ENCODE data around the gene AMBRA1. TPM values are rescaled to one million over a fixed set of nuclear protein-coding genes. Genes with fewer than 3 reads are reported as not detected.

Gene AMBRA1
- total RNA-seq, 1 donor from 2014 or later, result 33.9 TPM

DNA sequence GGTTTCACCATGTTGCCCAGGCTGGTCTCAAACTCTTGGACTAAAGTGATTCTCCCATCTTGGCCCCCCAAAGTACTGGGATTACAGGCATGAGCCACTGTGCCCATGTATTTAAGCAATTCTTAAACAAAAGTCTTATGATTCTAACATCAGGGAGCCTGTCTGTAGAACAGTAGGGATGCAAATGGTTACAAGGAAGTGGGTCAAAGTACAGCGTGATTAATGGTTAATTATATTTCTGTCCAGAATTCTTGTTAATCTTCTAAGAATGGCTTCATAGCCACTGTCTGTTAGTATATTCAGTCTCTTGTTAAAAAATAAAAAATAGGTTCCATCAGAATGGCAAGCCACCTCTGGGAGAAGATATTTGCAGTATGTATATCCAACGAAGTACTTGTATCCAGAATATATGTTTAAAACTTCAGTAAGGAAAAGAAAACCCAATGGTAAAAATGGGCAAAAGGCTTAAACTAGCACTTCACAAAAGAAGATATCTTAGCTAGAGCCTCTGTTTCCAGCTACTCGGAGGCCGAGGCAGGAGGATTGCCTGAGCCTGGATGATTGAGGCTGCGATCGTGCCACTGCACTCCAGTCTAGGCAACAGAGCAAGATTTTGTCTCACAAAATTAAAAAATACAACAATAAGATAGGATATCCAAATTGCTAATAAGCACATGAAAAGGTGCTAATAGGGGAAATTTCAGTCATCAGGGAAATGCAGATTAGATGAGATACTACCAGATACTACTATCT is 46.4 kb upstream of the AMBRA1 start:
- TF ChIP-seq, protein P1, sequence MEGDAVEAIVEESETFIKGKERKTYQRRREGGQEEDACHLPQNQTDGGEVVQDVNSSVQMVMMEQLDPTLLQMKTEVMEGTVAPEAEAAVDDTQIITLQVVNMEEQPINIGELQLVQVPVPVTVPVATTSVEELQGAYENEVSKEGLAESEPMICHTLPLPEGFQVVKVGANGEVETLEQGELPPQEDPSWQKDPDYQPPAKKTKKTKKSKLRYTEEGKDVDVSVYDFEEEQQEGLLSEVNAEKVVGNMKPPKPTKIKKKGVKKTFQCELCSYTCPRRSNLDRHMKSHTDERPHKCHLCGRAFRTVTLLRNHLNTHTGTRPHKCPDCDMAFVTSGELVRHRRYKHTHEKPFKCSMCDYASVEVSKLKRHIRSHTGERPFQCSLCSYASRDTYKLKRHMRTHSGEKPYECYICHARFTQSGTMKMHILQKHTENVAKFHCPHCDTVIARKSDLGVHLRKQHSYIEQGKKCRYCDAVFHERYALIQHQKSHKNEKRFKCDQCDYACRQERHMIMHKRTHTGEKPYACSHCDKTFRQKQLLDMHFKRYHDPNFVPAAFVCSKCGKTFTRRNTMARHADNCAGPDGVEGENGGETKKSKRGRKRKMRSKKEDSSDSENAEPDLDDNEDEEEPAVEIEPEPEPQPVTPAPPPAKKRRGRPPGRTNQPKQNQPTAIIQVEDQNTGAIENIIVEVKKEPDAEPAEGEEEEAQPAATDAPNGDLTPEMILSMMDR (IDR thresholded peaks at IDR 0.05), result no peak
- Histone ChIP-seq H3K4me3 (no peak overlapping the region), H3K9me3 (no peaks in the 10 kb centered on the region), H3K36me3 (peaks cover 55% of the 10 kb centered on the region), H3K4me1 (no peaks in the 10 kb centered on the region), H3K27ac (no peak overlapping the region), H3K27me3 (no peaks in the 10 kb centered on the region)
- DNase-seq (no peak), ATAC-seq (no peak)
- intact Hi-C loops (cut with DNase I), result no loop called here

DNA sequence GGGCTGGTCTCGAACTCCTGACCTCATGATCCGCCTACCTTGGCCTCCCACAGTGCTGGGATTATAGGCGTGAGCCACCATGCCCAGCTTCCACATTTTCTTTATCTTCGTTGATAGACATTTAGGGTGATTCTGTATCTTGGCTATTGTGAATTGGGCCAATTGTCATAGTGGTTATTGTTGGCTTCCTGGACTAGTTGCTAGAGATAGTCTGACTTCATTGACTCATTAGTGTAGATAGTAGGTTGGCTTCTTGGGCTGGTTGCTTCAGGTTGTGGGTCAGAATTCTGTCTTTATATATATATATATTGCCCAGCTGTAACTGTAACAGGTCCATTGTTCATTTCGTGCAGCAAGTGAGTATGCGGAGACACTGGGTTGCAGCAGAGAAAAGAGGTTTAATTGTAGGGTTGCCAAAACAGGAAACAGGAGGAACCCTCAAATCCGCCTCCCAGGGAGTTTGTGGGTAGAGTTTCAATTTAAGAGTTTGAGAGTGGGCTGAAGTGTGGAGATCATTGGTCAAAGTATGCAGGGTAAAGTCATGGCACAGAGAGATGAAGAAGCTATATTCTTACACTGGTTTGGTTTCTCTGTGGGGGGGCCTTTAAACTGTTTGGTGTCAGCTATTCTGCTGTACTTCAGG is 45.5 kb upstream of the AMBRA1 start:
- Histone ChIP-seq H3K9me3 (no peaks in the 10 kb centered on the region), H3K27me3 (no peaks in the 10 kb centered on the region), H3K36me3 (peaks cover 47% of the 10 kb centered on the region), H3K4me1 (no peaks in the 10 kb centered on the region), H3K27ac (no peak overlapping the region), H3K4me3 (no peak overlapping the region)
- no peak for ATAC-seq
- TF ChIP-seq, protein P1 (IDR thresholded peaks at IDR 0.05), result no peak
- intact Hi-C loops (cut with DNase I), result no loop called here
- no peak for DNase-seq

DNA sequence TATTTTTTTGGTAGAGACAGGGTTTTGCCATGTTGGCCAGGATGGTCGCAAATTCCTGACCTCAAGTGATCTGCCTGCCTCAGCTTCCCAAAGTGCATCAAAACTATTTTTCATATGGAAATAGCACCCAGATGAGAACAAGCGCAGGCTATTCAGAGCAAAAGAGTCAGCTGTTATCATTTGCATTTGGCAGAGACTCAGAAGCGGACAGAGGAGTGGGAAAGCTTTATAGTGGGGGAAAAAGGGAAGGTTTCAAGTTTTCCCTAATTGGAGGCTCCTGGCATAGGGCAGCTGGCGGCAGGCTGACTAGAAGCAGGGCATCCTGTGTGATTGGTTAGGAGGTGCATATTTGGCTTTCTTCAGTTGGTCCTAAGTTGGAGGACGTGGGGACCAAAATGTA is 43.7 kb upstream of the AMBRA1 start:
- no peaks in the 10 kb centered on the region for H3K27me3 ChIP-seq
- intact Hi-C loops (cut with DNase I), result no loop called here
- no peak overlapping the region for H3K27ac ChIP-seq
- no peak overlapping the region for H3K4me3 ChIP-seq
- H3K36me3 ChIP-seq, result peaks cover 45% of the 10 kb centered on the region
- TF ChIP-seq, protein P1 (IDR thresholded peaks at IDR 0.05), result no peak
- no peaks in the 10 kb centered on the region for H3K4me1 ChIP-seq
- no peak for ATAC-seq
- H3K9me3 ChIP-seq, result no peaks in the 10 kb centered on the region
- no peak for DNase-seq

DNA sequence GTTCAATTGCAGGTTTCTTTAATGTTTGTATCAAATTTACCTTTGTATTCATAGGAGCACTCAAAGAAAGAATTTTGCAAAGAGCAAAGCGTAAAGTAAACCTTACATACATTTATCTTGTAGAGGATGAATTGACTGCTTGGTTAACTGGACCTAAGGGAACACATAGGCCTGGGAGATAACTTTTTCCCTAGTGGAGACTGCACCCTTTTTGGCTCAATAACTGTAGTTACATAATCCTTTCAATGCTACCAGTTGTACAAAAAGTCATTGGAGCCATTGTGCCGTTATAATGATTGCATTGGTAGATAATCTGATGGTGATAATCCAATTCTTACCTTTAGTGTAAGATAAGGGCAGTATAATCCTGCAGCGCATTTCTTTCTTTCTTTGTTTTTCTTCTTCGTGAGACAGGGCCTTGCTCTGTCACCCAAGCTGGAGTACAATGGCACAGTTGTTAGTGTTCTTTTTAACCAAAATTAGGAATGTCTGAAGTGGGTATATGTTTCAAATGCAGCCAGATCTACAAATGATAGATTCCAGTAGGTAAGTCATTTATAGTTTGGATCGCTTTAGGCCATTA is 41.8 kb upstream of the AMBRA1 start:
- H3K4me3 ChIP-seq, result no peak overlapping the region
- DNase-seq (no peak), ATAC-seq (no peak)
- peaks cover 58% of the 10 kb centered on the region for H3K36me3 ChIP-seq
- H3K9me3 ChIP-seq, result no peaks in the 10 kb centered on the region
- no peaks in the 10 kb centered on the region for H3K4me1 ChIP-seq
- no peak overlapping the region for H3K27ac ChIP-seq
- TF ChIP-seq, protein P1 (IDR thresholded peaks at IDR 0.05), result no peak
- no peaks in the 10 kb centered on the region for H3K27me3 ChIP-seq
- intact Hi-C loops (cut with DNase I), result no loop called here

DNA sequence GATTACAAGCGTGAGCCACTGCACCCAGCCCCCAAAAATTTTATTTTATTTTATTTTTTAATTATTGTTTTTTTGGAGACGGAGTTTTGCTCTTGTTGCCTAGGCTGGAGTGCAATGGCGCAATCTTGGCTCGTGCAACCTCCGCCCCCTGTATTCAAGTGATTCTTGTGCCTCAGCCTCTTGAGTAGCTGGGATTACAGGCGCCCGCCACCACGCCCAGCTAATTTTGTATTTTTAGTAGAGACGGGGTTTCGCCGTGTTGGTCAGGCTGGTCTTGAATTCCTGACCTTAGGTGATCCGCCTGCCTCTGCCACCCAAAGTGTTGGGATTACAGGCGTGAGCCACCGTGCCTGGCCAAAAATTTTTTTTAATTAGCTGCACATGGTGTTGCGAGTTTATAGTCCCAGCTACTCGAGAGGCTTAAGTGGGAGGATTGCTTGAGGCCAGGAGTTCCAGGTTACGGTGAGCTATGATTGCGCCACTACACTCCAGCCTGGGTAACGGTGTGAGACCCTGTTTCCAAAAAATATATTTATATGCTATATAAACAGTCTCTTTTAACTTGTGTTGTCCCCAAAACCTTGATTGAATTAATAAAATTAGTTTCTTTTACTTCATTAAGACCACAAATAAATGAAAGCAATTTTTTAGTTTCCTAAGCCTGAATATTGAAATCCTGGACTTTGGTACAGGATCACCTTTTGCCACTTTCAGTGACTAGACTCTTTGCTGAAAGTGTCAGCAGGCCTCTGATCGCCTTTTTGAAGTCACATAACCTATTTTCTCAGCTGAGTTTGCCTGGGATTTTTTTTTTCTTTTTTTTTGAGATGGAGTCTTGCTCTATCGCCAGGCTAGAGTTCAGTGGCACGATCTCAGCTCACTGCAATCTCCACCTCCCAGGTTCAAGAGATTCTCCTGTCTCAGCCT is 39.7 kb upstream of the AMBRA1 start:
- H3K27me3 ChIP-seq, result no peaks in the 10 kb centered on the region
- H3K9me3 ChIP-seq, result no peaks in the 10 kb centered on the region
- peaks cover 60% of the 10 kb centered on the region for H3K36me3 ChIP-seq
- peak; percentile 72 for DNase-seq
- no peak overlapping the region for H3K4me3 ChIP-seq
- no peak overlapping the region for H3K27ac ChIP-seq
- TF ChIP-seq, protein P1 (IDR thresholded peaks at IDR 0.05), result no peak
- intact Hi-C loops (cut with DNase I), result no loop called here
- peak; percentile 62 for ATAC-seq
- H3K4me1 ChIP-seq, result no peaks in the 10 kb centered on the region

All from upper lobe of right lung (tissue), 1 donor.